GM23338 (cell line): ENCODE measurements around the gene ATP6V1G3.

ENCODE experiments used
- CREB1 ChIP-seq: fragments of 250-450 bp; sonication (Bioruptor Pico); IDR thresholded peaks from 2 replicates; pipeline ENCODE4 v1.5.0; 2020; ENCODE audit warnings: low read depth, mild to moderate bottlenecking, moderate library complexity
- CTCF ChIP-seq, 2 experiments: fragments of 200-600 bp in 1 of 2; sonication (generic) in 1 of 2; conservative IDR thresholded peaks; 2 replicates each; pipeline versions ENCODE4 v1.5.1 to v1.6.1; 2016 to 2017; ENCODE audit warnings: antibody characterized with exemption in 2 of 2, low read depth in 2 of 2, mild to moderate bottlenecking in 2 of 2, moderate library complexity in 1 of 2
- ETS1 ChIP-seq: IDR thresholded peaks from 2 replicates; pipeline ENCODE4 v1.6.1; 2016; ENCODE audit warnings: antibody characterized with exemption
- EZH2 ChIP-seq: fragments of 200-600 bp; sonication (generic); IDR thresholded peaks from one replicate; pipeline ENCODE4 v1.8.0; 2017; ENCODE audit warnings: antibody characterized with exemption, mild to moderate bottlenecking, low read depth; ENCODE audit not compliant: unreplicated experiment
- EZH2phosphoT487 ChIP-seq: fragments of 200-600 bp; sonication (generic); IDR thresholded peaks from one replicate; pipeline ENCODE4 v1.8.1; 2018; ENCODE audit warnings: antibody characterized with exemption; ENCODE audit not compliant: unreplicated experiment
- JUNB ChIP-seq: IDR thresholded peaks from one replicate; pipeline ENCODE4 v1.6.1; 2016; ENCODE audit warnings: antibody characterized with exemption; ENCODE audit not compliant: unreplicated experiment
- NANOG ChIP-seq: IDR thresholded peaks from 2 replicates; pipeline ENCODE4 v1.6.1; 2016; ENCODE audit warnings: antibody characterized with exemption, borderline replicate concordance
- POLR2AphosphoS5 ChIP-seq: IDR thresholded peaks from 2 replicates; pipeline ENCODE4 v1.6.1; 2016; ENCODE audit warnings: antibody characterized with exemption, low read depth
- REST ChIP-seq: IDR thresholded peaks from one replicate; pipeline ENCODE4 v1.6.1; 2018; ENCODE audit warnings: antibody characterized with exemption; ENCODE audit not compliant: unreplicated experiment
- STAT1 ChIP-seq: IDR thresholded peaks from one replicate; pipeline ENCODE4 v1.6.1; 2016; ENCODE audit warnings: antibody characterized with exemption; ENCODE audit not compliant: unreplicated experiment
- ZNF114 ChIP-seq: fragments of 250-450 bp; sonication (Bioruptor Pico); IDR thresholded peaks from 2 replicates; pipeline ENCODE4 v1.5.0; 2020; ENCODE audit warnings: mild to moderate bottlenecking, moderate library complexity
- ZNF331 ChIP-seq: fragments of 250-450 bp; sonication (Bioruptor Pico); IDR thresholded peaks from 2 replicates; pipeline ENCODE4 v1.5.0; 2020; ENCODE audit warnings: low read depth, mild to moderate bottlenecking, moderate library complexity
- ZNF462 ChIP-seq: fragments of 250-450 bp; sonication (Bioruptor Pico); IDR thresholded peaks from 2 replicates; pipeline ENCODE4 v1.5.0; 2020; ENCODE audit warnings: mild to moderate bottlenecking, moderate library complexity

GRCh38 chr1:198481661-198482060 is 58.8 kb downstream of the ATP6V1G3 start:
- no peak for TF ChIP-seq CTCF (conservative IDR thresholded peaks at IDR 0.05; ENCODE audit: low read depth in 2 of 2)
- TF ChIP-seq POLR2AphosphoS5, result no peak
- TF ChIP-seq EZH2, result no peak
- no peak for TF ChIP-seq ETS1
- TF ChIP-seq REST, result no peak
- no peak for TF ChIP-seq NANOG
- TF ChIP-seq ZNF114, result no peak
- TF ChIP-seq EZH2phosphoT487, result no peak
- no peak for TF ChIP-seq CREB1 (CRISPR knock-in tag)
- TF ChIP-seq JUNB, result no peak
- TF ChIP-seq ZNF331, result no peak
- no peak for TF ChIP-seq STAT1
- TF ChIP-seq ZNF462 (CRISPR knock-in tag), result no peak
